H9 (cell line): ENCODE measurements around the gene PAK1IP1. TPM values are rescaled to one million over a fixed set of nuclear protein-coding genes. Genes with fewer than 3 reads are reported as not detected.

Experiments
- DNase-seq: peaks from one replicate; pipeline ENCODE4 v3.0.0-alpha.2; 2017
- H2AFZ ChIP-seq: one replicate; pipeline ENCODE4 v1.6.1; 2013; ENCODE audit warnings: mild to moderate bottlenecking, low read length, control low read depth, moderate library complexity
- H2AK5ac ChIP-seq: 2 replicates; pipeline ENCODE4 v1.6.1; 2013; ENCODE audit warnings: low read length, control low read depth, mixed read lengths; ENCODE audit not compliant: insufficient read length
- H2BK120ac ChIP-seq: one replicate; pipeline ENCODE4 v1.6.1; 2013; ENCODE audit warnings: low read depth, mild to moderate bottlenecking, low read length, control low read depth, inconsistent platforms; ENCODE audit not compliant: poor library complexity, severe bottlenecking
- H2BK12ac ChIP-seq: 2 replicates; pipeline ENCODE4 v1.6.1; 2013; ENCODE audit warnings: low read length, control low read depth, mixed read lengths, low read depth; ENCODE audit not compliant: insufficient read length
- H2BK15ac ChIP-seq: 2 replicates; pipeline ENCODE4 v1.6.1; 2013; ENCODE audit warnings: low read depth, low read length, control low read depth
- H2BK20ac ChIP-seq: one replicate; pipeline ENCODE4 v1.6.1; 2013; ENCODE audit warnings: low read depth, mild to moderate bottlenecking, low read length, control low read depth, inconsistent platforms; ENCODE audit not compliant: poor library complexity, severe bottlenecking
- H2BK5ac ChIP-seq: 2 replicates; pipeline ENCODE4 v1.6.1; 2013; ENCODE audit warnings: low read length, control low read depth, mixed read lengths; ENCODE audit not compliant: insufficient read length
- H3K14ac ChIP-seq: 2 replicates; pipeline ENCODE4 v1.6.1; 2013; ENCODE audit warnings: low read length, control low read depth; ENCODE audit not compliant: insufficient read depth
- H3K18ac ChIP-seq: 2 replicates; pipeline ENCODE4 v1.6.1; 2013; ENCODE audit warnings: low read depth, mild to moderate bottlenecking, mixed read lengths, low read length, control low read depth; ENCODE audit not compliant: insufficient read length
- H3K23ac ChIP-seq: 2 replicates; pipeline ENCODE4 v1.6.1; 2013; ENCODE audit warnings: low read length, control low read depth, mixed read lengths, low read depth; ENCODE audit not compliant: insufficient read length
- H3K23me2 ChIP-seq: 2 replicates; pipeline ENCODE4 v1.6.1; 2013; ENCODE audit warnings: low read depth, mild to moderate bottlenecking, mixed read lengths, low read length, control low read depth; ENCODE audit not compliant: insufficient read length, poor library complexity, severe bottlenecking
- H3K27ac ChIP-seq: 2 replicates; pipeline ENCODE4 v1.5.1; 2013; ENCODE audit warnings: low read length, control low read depth, mixed read lengths, low read depth; ENCODE audit not compliant: insufficient read length
- H3K27me3 ChIP-seq: 2 replicates; pipeline ENCODE4 v1.6.1; 2013; ENCODE audit warnings: low read length, control low read depth, inconsistent platforms; ENCODE audit not compliant: insufficient read depth
- H3K4ac ChIP-seq: 2 replicates; pipeline ENCODE4 v1.6.1; 2013; ENCODE audit warnings: low read depth, mild to moderate bottlenecking, control low read depth, inconsistent platforms, low read length, moderate library complexity
- H3K4me1 ChIP-seq: 2 replicates; pipeline ENCODE4 v1.6.1; 2013; ENCODE audit warnings: low read length, control low read depth, inconsistent platforms; ENCODE audit not compliant: insufficient read depth
- H3K4me2 ChIP-seq: 2 replicates; pipeline ENCODE4 v1.6.1; 2013; ENCODE audit warnings: low read length, control low read depth, mixed read lengths; ENCODE audit not compliant: insufficient read length, insufficient read depth
- H3K56ac ChIP-seq: 2 replicates; pipeline ENCODE4 v1.6.1; 2013; ENCODE audit warnings: low read depth, mild to moderate bottlenecking, mixed read lengths, low read length, control low read depth; ENCODE audit not compliant: insufficient read length
- H3K79me1 ChIP-seq: 2 replicates; pipeline ENCODE4 v1.6.1; 2013; ENCODE audit warnings: low read depth, mild to moderate bottlenecking, moderate library complexity, low read length, control low read depth, inconsistent platforms; ENCODE audit not compliant: insufficient read depth, poor library complexity, severe bottlenecking
- H3K79me2 ChIP-seq: 2 replicates; pipeline ENCODE4 v1.6.1; 2013; ENCODE audit warnings: low read length, control low read depth, inconsistent platforms; ENCODE audit not compliant: insufficient read depth
- H3K9ac ChIP-seq: 2 replicates; pipeline ENCODE4 v1.6.1; 2013; ENCODE audit warnings: low read length, control low read depth, mixed read lengths; ENCODE audit not compliant: insufficient read length; ENCODE audit errors: extremely low read depth
- H3K9me3 ChIP-seq: one replicate; pipeline ENCODE4 v1.6.1; 2013; ENCODE audit warnings: low read depth, low read length, inconsistent platforms; ENCODE audit not compliant: control insufficient read depth
- H3T11ph ChIP-seq: one replicate; pipeline ENCODE4 v1.6.1; 2013; ENCODE audit warnings: mild to moderate bottlenecking, low read length, control low read depth, inconsistent platforms
- H4K20me1 ChIP-seq: one replicate; pipeline ENCODE4 v1.6.1; 2013; ENCODE audit not compliant: control insufficient read depth, insufficient read length, insufficient read depth
- H4K5ac ChIP-seq: 2 replicates; pipeline ENCODE4 v1.6.1; 2013; ENCODE audit warnings: low read depth, mild to moderate bottlenecking, mixed read lengths, low read length, control low read depth; ENCODE audit not compliant: insufficient read length
- H4K8ac ChIP-seq: replicated peaks from 2 replicates; pipeline ENCODE4 v1.6.1; 2013; ENCODE audit warnings: low read length, control low read depth, mixed read lengths, low read depth; ENCODE audit not compliant: insufficient read length
- H4K91ac ChIP-seq: 2 replicates; pipeline ENCODE4 v1.6.1; 2013; ENCODE audit warnings: low read depth, mild to moderate bottlenecking, moderate library complexity, mixed read lengths, low read length, control low read depth; ENCODE audit not compliant: insufficient read length
- H3K27ac Mint-ChIP-seq, 3 experiments: 2 replicates in 2 of 3; 3 replicates in 1 of 3; pipeline ENCODE4 v1.8.0; 2020 to 2021; ENCODE audit warnings: mixed read lengths in 3 of 3, mild to moderate bottlenecking in 1 of 3, moderate library complexity in 1 of 3
- H3K27me3 Mint-ChIP-seq: 2 replicates; pipeline ENCODE4 v1.8.0; 2021; ENCODE audit warnings: low read depth, mild to moderate bottlenecking, moderate library complexity, mixed read lengths
- H3K36me3 Mint-ChIP-seq, 3 experiments: 2 replicates in 2 of 3; 3 replicates in 1 of 3; pipeline ENCODE4 v1.8.0; 2020 to 2021; ENCODE audit warnings: low read depth in 3 of 3, mixed read lengths in 3 of 3; ENCODE audit not compliant: insufficient read depth in 1 of 3
- H3K4me1 Mint-ChIP-seq, 2 experiments: 2 replicates each; pipeline ENCODE4 v1.8.0; 2020; ENCODE audit warnings: mixed read lengths in 2 of 2
- H3K4me3 Mint-ChIP-seq, 2 experiments: 2 replicates in 1 of 2; 3 replicates in 1 of 2; pipeline ENCODE4 v1.8.0; 2020 to 2021; ENCODE audit warnings: mild to moderate bottlenecking in 2 of 2, mixed read lengths in 2 of 2, moderate library complexity in 1 of 2
- H3K9me3 Mint-ChIP-seq, 2 experiments: 2 replicates in 1 of 2; 3 replicates in 1 of 2; pipeline ENCODE4 v1.8.0; 2020; ENCODE audit warnings: mild to moderate bottlenecking in 2 of 2, mixed read lengths in 2 of 2, moderate library complexity in 1 of 2
- CTCF ChIP-seq: fragments of 200-600 bp; sonication (generic); conservative IDR thresholded peaks from 3 replicates; pipeline ENCODE4 v1.8.0; 2021; ENCODE audit warnings: antibody characterized with exemption, mild to moderate bottlenecking
- WGBS: extraction: QIAGEN DNeasy Blood & Tissue Kit; methylation state at CpG from one replicate; pipeline ENCODE4 v1.1.7; 2013; ENCODE audit warnings: missing lambda C conversion rate, low lambda C conversion rate, mixed read lengths; ENCODE audit not compliant: insufficient read length; ENCODE audit errors: extremely low coverage; 5-methylcytosine and 5-hydroxymethylcytosine counted together
- total RNA-seq: library from RNA; stranded (reverse); gene quantifications from 2 replicates; pipeline ENCODE4 v1.2.1, GENCODE V29; 2021

The PAK1IP1 gene
- total RNA-seq, 1 experiment from 2014 or later = 44.8 TPM

DNA sequence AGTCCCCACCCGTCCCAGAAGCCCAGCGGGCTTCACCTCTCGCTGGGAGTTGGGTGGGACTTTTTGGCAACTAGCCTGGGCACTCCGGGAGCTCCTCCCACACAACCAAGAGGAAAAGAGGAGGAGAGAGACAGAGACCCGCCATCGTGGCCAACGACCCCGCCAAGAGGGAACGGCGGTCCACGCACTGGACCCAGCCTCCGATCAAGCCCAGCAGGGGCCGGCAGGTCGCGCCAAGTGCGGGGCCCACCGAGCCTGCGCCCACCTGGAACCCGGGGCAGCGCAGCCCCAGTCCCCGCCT, 25.1 kb downstream of the PAK1IP1 start:
- Histone ChIP-seq H3K4ac (no peak overlapping the region), H2BK20ac (no peak overlapping the region), H3T11ph (no peak overlapping the region), H2BK12ac (no peak overlapping the region), H3K14ac (no peak overlapping the region), H3K23ac (no peak overlapping the region), H2AK5ac (no peak overlapping the region), H2BK15ac (no peak overlapping the region), H2BK5ac (no peak overlapping the region), H3K9me3 (no peaks in the 10 kb centered on the region), H3K18ac (no peak overlapping the region), H3K56ac (no peak overlapping the region), H3K9ac (no peak overlapping the region), H3K4me2 (no peak overlapping the region), H4K91ac (no peak overlapping the region), H4K8ac (no peak overlapping the region), H3K27me3 (no peaks in the 10 kb centered on the region), H4K5ac (no peak overlapping the region), H3K79me1 (no peaks in the 10 kb centered on the region), H2BK120ac (no peak overlapping the region), H3K79me2 (no peaks in the 10 kb centered on the region), H3K27ac (no peak overlapping the region), H3K4me1 (0 out of 2 replicates have a peak, but pooled peaks cover 2% of the 10 kb centered on the region), H3K23me2 (peaks cover 9% of the 10 kb centered on the region), H4K20me1 (no peaks in the 10 kb centered on the region), H2AFZ (no peak overlapping the region)
- H3K36me3 Mint-ChIP-seq = peaks cover 0 to 18% (median 13%) of the 10 kb centered on the region in 3 experiments; a peak in 6 of 7 replicates
- H3K27ac Mint-ChIP-seq = no peak overlapping the region
- H3K9me3 Mint-ChIP-seq = peaks cover 3 to 7% of the 10 kb centered on the region in 2 experiments; a peak in 3 of 5 replicates
- no peak for DNase-seq
- WGBS = no CpG with 5 or more reads among the region's 21 CpGs
- H3K27me3 Mint-ChIP-seq = no peaks in the 10 kb centered on the region; the same call in 1 of the 2 replicates
- peaks cover 19 to 23% of the 10 kb centered on the region in 2 experiments for H3K4me1 Mint-ChIP-seq
- TF ChIP-seq CTCF = no peak
- H3K4me3 Mint-ChIP-seq = no peak overlapping the region
